ENCODE results near the gene TBC1D26.
"Not testable (repeated sequence)": the region's sequence is repeated elsewhere in the genome, so short reads cannot be mapped to it uniquely, and the experiment has no call there.

The TBC1D26 gene

DNA sequence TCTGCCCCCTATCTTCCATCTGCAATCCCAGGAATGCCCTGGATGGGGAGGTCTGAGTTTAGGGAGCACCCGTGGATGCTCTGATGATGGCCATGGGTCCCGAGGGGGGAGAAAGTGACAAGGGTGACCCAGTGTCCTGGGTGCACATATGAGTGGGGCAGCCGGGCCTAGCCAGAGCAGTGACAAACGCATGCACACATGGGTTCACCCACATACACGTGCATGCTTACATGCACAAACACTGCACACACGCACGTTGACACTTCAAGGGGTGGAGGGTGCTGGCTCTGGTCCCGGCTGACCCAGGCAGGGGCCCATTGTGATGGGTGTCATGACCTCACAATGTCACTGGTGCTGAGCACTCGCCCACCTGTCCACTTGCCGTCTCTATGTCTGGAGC is at the start of gene TBC1D26:
TSS of gene TBC1D26 (plus strand) at position 384 of the 400 bp plus-strand sequence. CDS start 3,066 bp downstream, outside the sequence.
- not testable (repeated sequence) for DNase-seq (ENCODE audit: low read depth, low spot score)

DNA sequence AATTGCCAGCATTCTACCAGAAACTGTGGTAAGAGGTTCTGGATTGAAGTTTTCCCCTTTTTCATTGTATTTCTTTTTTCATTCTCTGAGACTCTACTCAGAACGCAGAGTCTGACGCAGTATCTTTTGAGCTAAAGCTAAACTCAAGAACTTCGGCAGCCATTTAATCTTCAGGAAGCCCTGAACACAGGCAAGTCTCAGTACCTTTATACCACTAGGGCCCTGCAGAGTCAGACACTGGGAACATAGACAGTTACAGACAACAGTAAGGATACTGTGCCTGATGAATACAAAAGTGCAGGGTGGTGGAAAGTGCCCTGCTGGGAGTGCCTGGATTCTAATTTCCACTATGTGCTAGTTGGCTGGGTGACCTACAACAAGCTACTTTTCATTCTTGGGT is 48.9 kb upstream of the TBC1D26 start:
- not testable (repeated sequence) for DNase-seq (ENCODE audit: low read depth, low spot score)

DNA sequence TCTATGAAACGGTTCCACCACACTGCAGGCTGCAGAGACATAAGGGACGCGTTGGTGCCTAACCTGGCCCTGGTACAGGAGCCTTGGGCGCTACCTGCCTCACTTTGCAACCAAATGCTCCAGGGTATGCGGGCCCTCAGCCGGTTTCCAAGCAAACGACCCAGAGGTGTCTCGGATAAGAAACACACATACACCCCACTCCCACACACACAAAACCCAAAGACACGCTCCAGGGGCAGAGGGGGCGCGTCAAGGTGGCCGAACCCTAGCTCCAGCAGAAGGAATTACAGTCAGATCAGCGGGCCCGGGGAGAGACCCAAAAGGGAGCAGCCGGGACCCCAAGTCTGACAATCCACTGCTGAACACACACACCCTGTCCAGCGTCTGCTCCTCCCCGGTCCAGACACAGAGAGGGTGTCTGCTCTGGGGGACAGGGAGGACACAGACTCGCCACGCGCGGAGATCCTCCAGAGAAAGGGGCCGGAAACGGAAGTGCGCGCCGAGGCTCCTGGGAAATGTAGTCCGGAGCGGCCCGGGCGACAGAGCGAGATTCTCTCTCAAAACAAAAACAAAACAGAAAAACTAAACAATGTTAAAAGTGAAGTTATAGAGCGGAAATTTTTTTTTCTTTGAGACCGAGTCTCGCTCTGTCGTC is 48.1 kb upstream of the TBC1D26 start, which contains the start of gene TRIM16:
TSS of gene TRIM16 (minus strand) at position 488 of the 655 bp plus-strand sequence. CDS start 32,702 bp downstream, outside the sequence.
- not testable (repeated sequence) for DNase-seq (ENCODE audit: low read depth, low spot score)

DNA sequence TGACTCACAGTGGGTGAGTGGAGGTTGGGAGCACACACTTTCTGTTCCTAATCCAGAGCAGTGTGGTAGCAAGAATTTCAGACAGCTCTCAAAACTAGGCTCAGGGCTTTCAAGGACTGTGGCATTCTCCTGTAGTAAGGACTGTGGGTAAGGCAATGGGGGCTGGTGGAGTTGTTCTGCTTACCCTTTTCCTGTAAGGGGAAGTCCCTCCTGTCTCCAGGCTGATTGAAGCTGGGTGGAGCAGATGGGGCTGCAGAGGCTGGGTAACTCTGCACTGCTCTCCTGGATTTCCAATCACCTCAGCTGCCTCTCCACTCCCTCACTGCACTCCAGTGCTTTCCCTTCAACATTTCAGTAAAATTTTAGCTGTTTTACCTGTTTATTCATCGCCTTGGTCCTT is 44.6 kb upstream of the TBC1D26 start:
- not testable (repeated sequence) for DNase-seq (ENCODE audit: low read depth, low spot score)

DNA sequence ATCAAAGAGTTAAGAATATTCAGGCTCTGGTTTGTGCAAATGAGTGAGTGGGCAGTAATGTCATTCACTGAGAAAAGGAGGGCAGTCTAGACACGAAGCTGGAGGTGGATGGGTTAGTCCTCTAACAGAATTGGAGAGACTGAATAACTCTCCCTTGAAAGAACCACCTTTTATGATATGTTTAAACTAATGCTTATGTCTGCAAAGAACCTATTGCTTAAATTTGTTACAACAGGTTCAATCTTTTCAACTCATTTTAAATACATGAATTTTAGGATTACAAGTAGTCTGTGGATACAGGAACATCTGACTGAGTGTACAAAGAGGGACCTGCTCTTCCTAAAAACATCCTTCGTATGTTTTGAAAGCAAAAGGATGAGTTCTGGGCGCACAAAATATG is 33.1 kb upstream of the TBC1D26 start:
- DNase-seq (ENCODE audit: low read depth, low spot score): not testable (repeated sequence)

DNA sequence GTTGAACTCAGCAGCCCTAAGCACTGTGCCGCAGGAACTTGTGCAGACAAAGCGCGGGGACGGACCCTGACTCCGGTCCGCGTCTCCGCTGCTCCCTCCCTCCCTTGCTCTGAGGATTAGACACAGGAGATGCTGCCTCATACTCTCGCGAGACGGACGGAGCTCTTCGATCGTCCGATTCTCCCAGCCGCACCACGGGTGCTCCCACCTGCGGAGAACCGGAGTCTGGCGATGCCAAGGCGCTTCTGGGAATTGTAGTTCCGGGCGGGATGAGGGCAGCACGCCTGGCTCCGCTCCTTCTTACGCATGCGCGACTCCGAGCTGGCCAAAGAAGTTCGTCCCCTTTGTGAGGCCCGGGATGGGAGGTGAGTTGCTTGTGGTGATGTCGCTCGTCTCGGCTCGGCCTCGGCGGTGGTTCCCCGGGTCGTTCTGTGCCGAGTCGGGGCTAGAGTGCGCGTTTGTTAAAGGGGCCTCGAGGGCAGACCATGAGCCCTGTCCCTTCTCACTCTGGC is 32.6 kb upstream of the TBC1D26 start, which contains the start of gene ZNF286A:
TSS of gene ZNF286A (plus strand) at position 340 of the 512 bp plus-strand sequence. CDS start 578 bp downstream, outside the sequence.
- DNase-seq (ENCODE audit: low read depth, low spot score): peak; percentile 95

DNA sequence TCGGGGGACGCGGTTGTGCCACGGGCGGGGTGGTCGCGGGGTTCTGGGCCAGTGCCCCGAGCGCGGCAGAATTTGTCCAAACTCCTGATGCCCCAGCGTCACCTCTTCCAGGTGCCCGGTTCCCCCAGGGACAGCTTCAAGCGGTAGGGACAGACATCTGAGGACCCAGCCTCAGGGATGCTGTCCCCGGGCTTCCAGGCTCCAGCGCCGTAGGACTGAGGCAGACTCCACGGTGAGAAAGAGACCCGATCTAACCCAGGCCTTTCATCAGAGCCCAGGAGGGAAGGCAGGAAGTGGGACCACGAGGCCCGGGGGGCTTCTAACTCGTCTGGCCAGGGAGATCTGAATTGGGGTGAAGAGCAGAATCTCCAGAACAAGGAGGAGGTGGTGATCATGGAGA is 32.1 kb upstream of the TBC1D26 start:
- not testable (repeated sequence) for DNase-seq (ENCODE audit: low read depth, low spot score)

DNA sequence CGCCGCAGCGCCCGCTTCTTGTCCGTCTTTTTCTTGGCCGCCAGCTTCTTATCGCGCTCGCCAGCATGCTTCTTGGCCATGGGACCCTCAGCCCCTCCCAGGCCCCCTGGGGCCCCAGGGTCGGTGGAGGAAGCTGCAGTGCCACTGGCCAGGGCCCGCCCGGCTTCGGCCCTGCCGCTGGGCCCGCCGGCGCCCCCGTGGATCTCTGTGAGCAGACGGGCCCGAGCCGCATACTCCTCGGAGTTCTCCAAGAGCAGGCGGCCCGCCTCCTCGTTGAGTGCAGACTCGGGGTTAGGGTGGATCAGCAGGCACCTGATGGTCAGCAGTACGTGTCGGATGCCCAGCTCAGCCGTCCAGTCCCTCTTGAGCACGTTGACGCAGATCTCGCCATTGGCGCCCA is 27.8 kb upstream of the TBC1D26 start:
- DNase-seq (ENCODE audit: low read depth, low spot score): not testable (repeated sequence)

DNA sequence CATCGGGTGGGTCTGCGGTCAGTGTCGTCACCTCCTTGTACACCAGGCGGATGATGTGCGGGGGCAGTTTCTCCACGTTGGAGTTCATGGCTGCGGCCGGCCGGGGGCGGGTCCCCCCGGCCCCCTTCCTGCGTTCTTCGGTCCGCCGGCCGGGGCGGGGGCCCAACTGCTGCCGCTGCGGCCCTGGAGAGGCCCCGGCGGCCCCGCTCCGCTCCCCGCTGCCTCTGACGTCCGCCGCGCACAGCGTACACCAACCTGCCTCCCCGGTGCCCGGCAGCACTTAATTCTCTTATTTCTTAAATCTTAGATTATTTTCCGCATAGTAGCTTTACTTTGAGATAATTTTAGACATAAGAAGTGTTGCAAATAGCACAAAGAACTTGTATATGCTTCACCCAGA is 27.3 kb upstream of the TBC1D26 start:
- not testable (repeated sequence) for DNase-seq (ENCODE audit: low read depth, low spot score)

DNA sequence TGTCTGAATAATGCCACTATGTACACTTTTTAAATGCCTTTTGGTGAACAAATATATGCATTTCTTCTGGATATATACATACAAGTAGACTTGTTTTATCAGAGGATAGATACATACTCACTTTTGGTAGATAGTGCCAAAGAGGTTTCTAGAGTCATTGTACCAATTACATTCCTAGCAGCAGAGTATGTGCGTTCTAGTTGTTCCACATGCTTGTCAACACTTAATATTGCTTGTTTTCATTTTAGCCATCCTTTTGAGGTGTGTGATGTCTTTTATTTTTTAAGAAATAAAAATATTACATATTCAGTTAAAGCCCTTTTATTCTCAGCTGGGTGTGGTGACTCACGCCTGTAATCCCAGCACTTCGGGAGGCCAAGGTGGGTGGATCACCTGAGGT is 23.2 kb upstream of the TBC1D26 start:
- not testable (repeated sequence) for DNase-seq (ENCODE audit: low read depth, low spot score)

DNA sequence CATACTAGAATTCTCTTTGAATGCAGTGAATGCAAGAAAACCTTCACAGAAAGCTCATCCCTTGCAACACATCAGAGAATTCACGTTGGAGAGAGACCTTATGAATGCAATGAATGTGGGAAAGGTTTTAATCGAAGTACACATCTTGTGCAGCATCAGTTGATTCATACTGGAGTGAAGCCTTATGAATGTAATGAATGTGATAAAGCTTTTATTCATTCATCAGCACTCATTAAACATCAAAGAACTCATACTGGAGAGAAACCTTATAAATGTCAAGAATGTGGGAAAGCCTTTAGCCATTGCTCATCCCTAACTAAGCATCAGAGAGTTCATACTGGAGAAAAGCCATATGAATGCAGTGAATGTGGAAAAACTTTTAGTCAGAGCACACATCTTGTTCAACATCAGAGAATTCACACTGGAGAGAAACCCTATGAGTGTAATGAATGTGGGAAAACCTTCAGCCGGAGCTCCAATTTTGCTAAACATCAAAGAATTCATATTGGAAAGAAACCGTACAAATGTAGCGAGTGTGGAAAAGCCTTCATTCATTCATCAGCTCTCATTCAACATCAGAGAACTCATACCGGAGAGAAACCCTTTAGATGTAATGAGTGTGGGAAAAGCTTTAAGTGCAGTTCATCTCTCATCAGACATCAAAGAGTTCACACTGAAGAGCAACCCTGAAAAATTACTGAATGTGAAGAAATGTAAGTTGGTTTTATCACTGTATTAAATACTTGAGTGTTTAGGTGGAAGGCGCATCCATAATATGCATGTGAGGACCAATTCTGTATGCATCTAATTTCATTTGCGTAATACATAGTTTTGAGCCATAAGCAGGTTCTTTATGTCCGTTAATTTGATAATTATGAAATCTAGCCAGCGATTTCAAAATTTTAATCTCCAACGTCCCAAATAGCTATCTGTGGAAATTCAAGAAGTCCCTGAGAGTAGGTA is 15.2 kb upstream of the TBC1D26 start:
- DNase-seq (ENCODE audit: low read depth, low spot score): not testable (repeated sequence)

DNA sequence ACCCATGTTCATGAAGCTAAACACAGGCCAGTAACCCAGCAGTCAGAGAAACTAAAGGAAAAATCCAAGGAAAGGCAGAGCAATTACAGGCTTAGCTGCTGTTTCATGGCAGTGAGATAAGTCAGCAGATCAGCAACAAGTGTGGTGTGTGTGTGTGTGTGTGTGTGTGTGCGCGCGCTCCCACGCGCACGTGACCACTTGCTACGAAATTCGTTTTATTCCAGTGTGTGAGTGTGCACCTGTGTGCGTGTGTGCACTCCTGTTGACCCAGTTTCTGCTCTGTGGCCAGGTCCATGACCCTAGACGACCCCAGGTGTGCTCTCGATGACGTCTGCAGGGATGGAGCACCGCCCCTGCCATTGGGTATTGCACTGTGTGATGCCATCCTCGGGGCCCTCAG is 1.5 kb upstream of the TBC1D26 start:
- not testable (repeated sequence) for DNase-seq (ENCODE audit: low read depth, low spot score)

DNA sequence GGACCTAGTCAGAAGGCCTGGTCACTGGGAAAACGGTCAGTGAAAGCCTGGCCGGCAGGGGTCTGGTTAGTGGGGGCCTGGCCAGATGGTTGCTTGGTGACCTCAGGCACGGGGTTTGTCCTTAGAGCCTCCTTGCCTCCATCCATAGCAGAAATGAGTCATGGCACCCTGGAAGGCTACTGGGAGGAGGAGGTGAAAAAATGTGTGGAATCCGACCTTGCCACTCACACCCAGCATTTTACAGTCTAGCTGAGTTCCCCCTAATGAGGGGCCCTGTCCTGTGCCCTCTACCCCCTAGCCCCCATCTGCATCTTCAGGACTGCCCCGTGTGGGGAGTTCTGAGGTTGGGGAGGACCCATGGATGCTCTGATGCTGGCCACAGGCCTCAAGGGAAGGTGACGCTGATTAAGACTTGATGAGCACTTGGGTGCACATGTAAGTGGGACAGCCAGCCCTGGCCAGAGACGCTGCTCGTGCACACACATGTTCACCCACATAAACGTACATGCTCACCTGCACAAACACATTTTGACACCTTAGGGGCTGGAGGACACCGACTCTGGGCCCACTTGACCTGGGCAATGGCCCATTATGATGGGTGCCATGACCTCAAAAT is 1.2 kb downstream of the TBC1D26 start:
- not testable (repeated sequence) for DNase-seq (ENCODE audit: low read depth, low spot score)

DNA sequence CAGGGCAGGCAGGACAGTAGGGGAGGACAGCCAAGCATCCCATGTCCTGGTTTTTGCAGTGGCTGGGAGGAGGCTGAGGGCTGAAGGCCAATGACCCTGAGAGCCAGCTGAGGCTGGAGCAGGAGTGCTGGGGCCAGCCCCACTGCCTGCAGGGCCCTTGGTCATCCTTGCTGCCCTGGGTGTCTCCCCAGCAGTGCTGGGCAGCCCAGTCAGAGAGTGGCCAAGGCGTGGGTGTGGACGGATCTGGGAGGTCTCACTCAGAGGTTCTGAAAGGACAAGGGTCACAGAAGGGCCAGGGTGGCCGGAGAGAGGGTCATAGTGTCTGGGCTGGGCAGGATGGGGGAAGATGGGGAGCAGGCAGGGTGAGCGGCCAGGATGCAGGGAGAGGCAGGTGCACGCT is 4.5 kb downstream of the TBC1D26 start:
- DNase-seq (ENCODE audit: low read depth, low spot score): not testable (repeated sequence)

DNA sequence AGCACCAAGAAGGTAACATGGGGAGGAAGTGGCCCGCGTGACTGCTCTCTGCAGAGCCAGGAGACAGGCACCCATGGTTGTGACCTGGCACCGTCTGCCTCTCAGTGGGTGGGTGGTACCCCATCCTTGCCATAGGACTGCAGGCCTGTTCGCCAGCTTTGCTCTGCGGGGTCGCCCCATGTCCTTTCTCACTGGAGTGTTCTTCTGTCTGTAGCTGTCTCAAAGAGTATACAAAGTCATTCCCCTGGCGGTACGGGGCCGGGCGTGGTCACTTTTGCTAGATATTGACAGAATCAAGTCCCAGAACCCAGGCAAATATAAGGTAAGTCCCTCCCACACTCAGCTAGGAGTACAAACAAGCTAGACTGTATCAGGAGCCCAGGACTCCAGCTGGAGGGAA is 6.0 kb downstream of the TBC1D26 start:
- DNase-seq (ENCODE audit: low read depth, low spot score): no peak

DNA sequence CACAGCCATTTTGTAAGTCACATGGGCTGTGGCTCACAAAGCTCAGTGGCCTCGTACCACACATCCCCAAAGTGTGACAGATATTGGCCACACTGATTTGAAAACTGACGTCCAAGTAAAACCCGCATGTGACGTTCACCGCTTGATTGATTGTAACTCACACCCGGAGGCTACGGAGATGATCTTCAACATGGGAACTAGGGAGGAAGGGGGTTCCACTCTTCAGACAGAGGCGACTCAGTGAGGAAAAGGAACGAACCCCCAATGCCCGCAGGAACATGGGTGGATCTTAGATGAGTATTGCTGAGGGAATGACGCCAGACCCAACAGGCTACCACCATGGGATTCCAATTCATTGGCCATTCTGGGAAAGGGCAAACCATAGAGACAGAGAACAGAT is 7.2 kb downstream of the TBC1D26 start:
- not testable (repeated sequence) for DNase-seq (ENCODE audit: low read depth, low spot score)

DNA sequence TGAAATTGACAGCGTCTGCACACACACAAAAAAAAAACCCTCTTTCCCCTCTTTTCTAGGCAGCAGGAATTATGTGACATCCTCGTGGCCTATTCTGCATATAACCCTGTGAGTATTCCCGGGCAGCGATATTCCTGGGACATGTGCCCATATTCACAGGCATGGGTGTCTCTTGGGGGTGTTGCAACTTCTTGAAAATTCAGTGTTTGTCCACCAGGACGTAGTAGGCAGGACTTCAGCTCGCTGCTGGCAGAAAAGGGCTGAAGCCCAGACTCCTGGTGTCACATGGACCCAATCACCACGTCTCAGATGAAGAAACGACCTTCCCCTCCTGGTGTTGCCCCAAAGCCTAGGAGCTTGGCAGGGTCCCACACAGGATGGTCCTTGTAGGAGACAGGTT is 8.0 kb downstream of the TBC1D26 start:
- DNase-seq (ENCODE audit: low read depth, low spot score): not testable (repeated sequence)

DNA sequence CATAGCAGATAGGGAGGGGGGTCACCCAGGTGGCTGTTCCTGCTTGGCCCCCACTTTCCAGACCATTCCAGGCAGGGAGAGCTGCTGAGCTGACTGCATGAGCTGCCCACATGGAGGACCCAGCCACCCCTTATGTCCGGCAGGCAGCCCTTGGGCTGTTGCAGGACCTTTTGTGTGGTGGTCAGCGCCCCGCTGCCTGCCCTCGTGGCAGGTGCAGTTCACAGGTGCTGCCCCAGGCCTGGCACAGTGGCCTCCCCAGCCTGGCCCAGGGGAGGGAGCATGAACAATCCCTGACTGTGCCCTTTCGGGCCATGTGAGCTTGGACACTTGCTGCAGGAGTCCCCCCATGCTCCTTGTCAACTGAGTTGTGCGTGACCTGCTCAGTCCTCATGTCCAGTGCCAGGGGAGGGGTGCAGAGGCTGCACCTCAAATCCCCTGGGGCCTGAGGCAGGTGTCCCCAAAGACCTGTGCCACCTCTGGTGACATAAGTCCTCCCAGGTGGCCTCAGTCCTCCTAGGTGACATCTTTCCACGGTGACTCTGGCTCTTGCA is 8.6 kb downstream of the TBC1D26 start:
- no peak for DNase-seq (ENCODE audit: low read depth, low spot score)

DNA sequence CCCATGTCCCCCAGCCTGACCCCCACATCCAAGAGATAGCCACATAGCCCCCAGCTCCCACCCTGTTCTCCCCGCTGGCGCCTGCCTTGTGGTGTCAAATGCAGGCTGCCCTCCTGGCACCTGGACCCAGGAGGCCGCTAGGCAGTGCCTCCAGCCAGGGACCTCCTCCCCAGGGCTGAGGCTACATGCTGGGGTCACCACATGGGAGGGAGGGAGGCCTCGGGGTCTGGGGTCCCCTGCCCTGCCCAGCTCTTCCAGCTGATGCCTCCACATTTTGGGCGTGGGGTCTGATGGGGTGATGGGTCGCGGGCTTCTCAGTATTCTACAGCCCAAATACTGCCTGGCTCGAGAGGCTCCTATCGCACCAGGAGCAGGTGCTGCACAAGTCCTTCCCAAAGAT is 9.5 kb downstream of the TBC1D26 start:
- DNase-seq (ENCODE audit: low read depth, low spot score): no peak

DNA sequence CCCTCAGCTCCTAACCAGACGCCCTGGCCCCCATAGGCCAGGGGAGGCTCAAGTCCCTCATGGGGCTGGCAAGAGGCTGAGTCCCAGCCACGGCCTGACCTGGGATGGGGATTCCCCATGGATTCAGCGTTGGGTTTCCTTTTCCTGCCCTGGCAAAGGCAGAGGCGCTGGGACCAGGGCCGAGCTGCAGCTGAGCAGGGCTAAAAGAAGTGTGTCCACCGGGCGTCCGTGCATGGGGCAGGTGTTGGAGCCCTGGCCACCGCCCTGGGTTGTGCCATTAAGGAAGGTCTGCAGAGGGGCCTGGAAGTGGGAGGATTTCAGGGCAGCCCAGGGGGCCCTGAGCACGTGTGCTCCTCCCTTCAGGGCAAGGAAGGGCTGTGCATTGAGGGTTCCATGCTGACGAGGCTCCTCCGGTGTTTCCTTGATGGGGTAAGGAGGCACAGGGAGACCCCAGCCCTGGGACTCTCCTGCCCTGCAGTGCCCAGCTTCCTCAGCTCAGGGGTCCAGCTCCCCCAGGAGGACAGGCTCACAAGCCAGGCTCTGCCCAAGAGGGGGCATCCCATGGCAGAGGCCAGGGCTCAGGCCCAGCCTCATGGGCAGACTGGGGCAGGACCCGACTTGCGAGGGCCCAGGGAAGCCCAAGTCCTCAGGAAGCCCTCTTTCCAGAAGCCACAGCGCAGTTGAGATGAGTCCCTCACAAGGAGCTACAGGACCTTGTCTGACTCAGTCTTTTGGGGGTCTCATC is 10.1 kb downstream of the TBC1D26 start:
- no peak for DNase-seq (ENCODE audit: low read depth, low spot score)

DNA sequence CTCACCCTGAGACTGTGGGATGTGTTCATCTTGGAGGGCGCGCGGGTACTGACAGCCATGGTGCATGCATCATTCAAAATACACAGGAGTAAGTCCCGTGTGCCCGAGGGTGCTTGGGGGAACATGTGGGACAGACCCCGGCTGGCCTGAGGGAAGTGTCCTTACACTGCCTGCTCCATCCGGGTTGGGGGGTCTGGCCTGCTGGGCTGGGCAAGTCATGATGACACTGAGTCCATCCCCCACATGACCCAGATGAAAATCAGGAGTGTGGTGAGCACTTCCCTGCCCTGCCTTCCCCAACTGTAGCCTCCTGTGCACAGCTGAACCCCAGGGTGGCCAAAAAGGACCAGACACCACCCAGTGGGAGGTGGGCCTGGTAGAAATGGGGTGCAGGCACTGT is 10.8 kb downstream of the TBC1D26 start:
- no peak for DNase-seq (ENCODE audit: low read depth, low spot score)

Data from iPS DF 19.7 (cell line).